K562 (cell line): ENCODE measurements around the gene CLTB. TPM values are rescaled to one million over a fixed set of nuclear protein-coding genes. Genes with fewer than 3 reads are reported as not detected.
A peak's percentile ranks its signal among the peaks of the same experiment; 100 is the strongest.

Source experiments
- CTBP1 ChIP-seq: fragments of 450-650 bp; IDR thresholded peaks from 2 replicates; pipeline ENCODE4 v1.6.1; 2016; ENCODE audit warnings: borderline replicate concordance
- DACH1 ChIP-seq: fragments of 450-650 bp; IDR thresholded peaks from 2 replicates; pipeline ENCODE4 v1.6.1; 2018; ENCODE audit not compliant: partially characterized antibody
- E2F3 ChIP-seq: fragments of 250-450 bp; sonication (Bioruptor Pico); IDR thresholded peaks from 2 replicates; pipeline ENCODE4 v1.4.0; 2020; ENCODE audit warnings: mild to moderate bottlenecking
- FOXJ3 ChIP-seq: sonication (generic); formaldehyde crosslinking; IDR thresholded peaks from 2 replicates; pipeline ENCODE4 v1.4.0; 2020; ENCODE audit warnings: mild to moderate bottlenecking, missing genetic modification reagents
- IFI16 ChIP-seq: fragments of 250-450 bp; sonication (Bioruptor Pico); IDR thresholded peaks from 2 replicates; pipeline ENCODE4 v2.1.2; 2022; ENCODE audit warnings: mild to moderate bottlenecking, inconsistent platforms
- ILK ChIP-seq: fragments of 450-650 bp; IDR thresholded peaks from 2 replicates; pipeline ENCODE4 v1.6.1; 2016; ENCODE audit warnings: missing genetic modification characterization, low read depth, mild to moderate bottlenecking, missing compliant biosample characterization, moderate library complexity, borderline replicate concordance
- KHSRP ChIP-seq: fragments of 450-650 bp; IDR thresholded peaks from 2 replicates; pipeline ENCODE4 v1.6.1; 2017
- KLF6 ChIP-seq: fragments of 250-450 bp; sonication (Bioruptor Pico); IDR thresholded peaks from 2 replicates; pipeline ENCODE4 v1.4.0; 2020; ENCODE audit warnings: mild to moderate bottlenecking, moderate library complexity, borderline replicate concordance
- MTA3 ChIP-seq: fragments of 450-650 bp; formaldehyde crosslinking; IDR thresholded peaks from 2 replicates; pipeline ENCODE4 v1.6.1; 2017; ENCODE audit warnings: mild to moderate bottlenecking, borderline replicate concordance
- NFE2L1 ChIP-seq: fragments of 450-650 bp; IDR thresholded peaks from 2 replicates; pipeline ENCODE4 v1.6.1; 2016; ENCODE audit warnings: missing genetic modification characterization, low read depth, mild to moderate bottlenecking, missing compliant biosample characterization, moderate library complexity, borderline replicate concordance
- NRF1 ChIP-seq, 2 experiments: fragments of 450-650 bp; IDR thresholded peaks in 1 of 2; conservative IDR thresholded peaks in 1 of 2; 2 replicates each; pipeline ENCODE4 v1.6.1; 2014; ENCODE audit warnings: mild to moderate bottlenecking in 2 of 2
- POLR2B ChIP-seq: fragments of 450-650 bp; IDR thresholded peaks from 2 replicates; pipeline ENCODE4 v1.6.1; 2018; ENCODE audit warnings: low read depth; ENCODE audit not compliant: partially characterized antibody
- SIX5 ChIP-seq, 2 experiments: IDR thresholded peaks; 2 replicates each; pipeline ENCODE4 v1.6.1; 2011; ENCODE audit warnings: low read length in 2 of 2, borderline replicate concordance in 1 of 2, low read depth in 1 of 2, mild to moderate bottlenecking in 1 of 2, moderate library complexity in 1 of 2; ENCODE audit not compliant: insufficient read depth in 1 of 2
- TFAP4 ChIP-seq: sonication (generic); formaldehyde crosslinking; IDR thresholded peaks from 2 replicates; pipeline ENCODE4 v1.8.0; 2022; ENCODE audit warnings: missing genetic modification reagents, mild to moderate bottlenecking, moderate library complexity, borderline replicate concordance
- ZFP1 ChIP-seq: fragments of 450-650 bp; formaldehyde crosslinking; IDR thresholded peaks from 2 replicates; pipeline ENCODE4 v1.4.0; 2020; ENCODE audit warnings: mild to moderate bottlenecking, mixed read lengths
- ZNF3 ChIP-seq: fragments of 250-450 bp; sonication (Bioruptor Pico); IDR thresholded peaks from 2 replicates; pipeline ENCODE4 v1.5.0; 2021; ENCODE audit warnings: mild to moderate bottlenecking, moderate library complexity
- polyA plus RNA-seq, 8 experiments: library from polyadenylated mRNA; depleted of rRNA in 4 of 8; stranded (reverse) in 5 of 8; unstranded in 3 of 8; fragments of >200 nt; fragmentation: Nextera tagmentation in 2 of 8; fragmentation: Illumina TruSeq in 1 of 8; extraction: Ambion mirVana in 2 of 8; extraction: Trizol in 1 of 8; gene quantifications; 2 replicates each; pipeline versions ENCODE4 v1.2.1 to v1.2.3, GENCODE V29; 2011 to 2014; ENCODE audit warnings: inconsistent platforms in 1 of 8, missing spikeins in 1 of 8
- total RNA-seq, 7 experiments: library from RNA; depleted of rRNA in 6 of 7; stranded (reverse); fragments of >200 nt in 6 of 7; fragmentation: Illumina TruSeq in 2 of 7; extraction: Trizol in 2 of 7; gene quantifications; 2 replicates each; pipeline versions ENCODE4 v1.2.1 to v1.2.3, GENCODE V29; 2011 to 2021; ENCODE audit warnings: low replicate concordance in 1 of 7
- TF ChIP-seq, protein P1 (sequence below), 2 experiments: fragments of 450-650 bp in 1 of 2; sonication (generic) in 1 of 2; formaldehyde crosslinking in 1 of 2; IDR thresholded peaks; 2 replicates each; pipeline versions ENCODE4 v1.7.1 to v1.9.0; 2016 to 2022; ENCODE audit warnings: inconsistent platforms in 1 of 2, mild to moderate bottlenecking in 1 of 2, missing genetic modification reagents in 1 of 2

The CLTB gene
- total and polyA plus RNA-seq, 9 of the 15 experiments (the other 6 are each of a cell fraction or from before 2014, with no cell fraction given) = 1.8 to 117 (median 39.0) TPM

DNA sequence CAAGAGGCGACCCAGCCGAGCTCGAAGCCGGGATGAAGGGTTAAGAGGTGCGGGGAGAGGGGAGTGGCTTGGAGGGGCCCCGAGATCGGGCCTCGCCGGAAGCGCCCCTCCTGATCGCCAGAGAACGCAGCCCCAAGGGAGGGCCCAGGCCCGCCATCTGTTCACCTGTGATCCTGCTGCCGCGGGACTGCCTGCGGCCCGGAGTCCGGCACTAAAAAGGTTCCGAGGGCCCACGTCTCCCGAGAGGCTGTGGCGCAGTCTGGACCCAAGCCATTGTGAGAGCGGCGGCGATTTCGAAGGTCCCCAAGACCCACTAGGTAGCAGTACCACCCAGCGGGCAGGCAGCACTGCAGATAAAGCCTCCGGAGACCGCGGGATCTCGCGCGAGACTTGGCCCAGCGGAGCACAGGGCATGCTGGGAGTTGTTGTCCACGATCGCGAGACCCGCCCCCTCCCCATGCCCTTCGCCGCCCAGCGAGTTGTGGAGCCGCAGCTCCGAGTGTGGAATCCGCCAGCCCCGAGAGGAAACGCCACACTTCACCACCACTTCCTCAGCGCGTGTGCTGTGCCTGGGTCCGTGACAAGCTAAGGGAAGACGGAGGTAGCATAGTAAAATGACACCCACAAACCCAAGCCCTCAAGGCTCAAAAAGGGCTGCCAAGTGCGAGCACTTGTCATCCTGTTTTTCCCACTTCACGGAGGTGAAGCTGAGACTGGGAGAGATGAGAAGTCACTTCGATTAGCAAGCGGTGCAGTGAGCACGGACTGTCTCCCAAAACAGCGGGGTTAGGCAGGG lies 54.7 kb downstream of the CLTB start, which contains the start of gene KIAA1191 (continued):
- TF ChIP-seq TFAP4 (CRISPR knock-in tag) (peak; percentile 89), CTBP1 (peak; percentile 40; the same call in 1 of the 2 replicates), KHSRP (no peak), DACH1 (peak; percentile 23), NFE2L1 (tag) (no peak), KLF6 (CRISPR knock-in tag) (peak; percentile 46; the same call in 1 of the 2 replicates), FOXJ3 (CRISPR knock-in tag) (no peak), NRF1 (conservative IDR thresholded peaks at IDR 0.05 in 1 of 2, IDR thresholded peaks at IDR 0.05 in 1 of 2) (peak; percentile 42 to 60), POLR2B (peak; percentile 83), E2F3 (CRISPR knock-in tag) (peak; percentile 76; the same call in 1 of the 2 replicates), ZFP1 (CRISPR knock-in tag) (no peak), SIX5 (IDR thresholded peaks at IDR 0.05; ENCODE audit: borderline replicate concordance in 1 of 2, insufficient read depth in 1 of 2, low read depth in 1 of 2, low read length in 2 of 2) (peak; percentile 61 to 77; a peak in 3 of 4 replicates), ZNF3 (CRISPR knock-in tag) (peak; percentile 49; the same call in 1 of the 2 replicates), MTA3 (peak; percentile 77), IFI16 (CRISPR knock-in tag) (no peak), ILK (tag) (no peak)
- TF ChIP-seq, protein P1, sequence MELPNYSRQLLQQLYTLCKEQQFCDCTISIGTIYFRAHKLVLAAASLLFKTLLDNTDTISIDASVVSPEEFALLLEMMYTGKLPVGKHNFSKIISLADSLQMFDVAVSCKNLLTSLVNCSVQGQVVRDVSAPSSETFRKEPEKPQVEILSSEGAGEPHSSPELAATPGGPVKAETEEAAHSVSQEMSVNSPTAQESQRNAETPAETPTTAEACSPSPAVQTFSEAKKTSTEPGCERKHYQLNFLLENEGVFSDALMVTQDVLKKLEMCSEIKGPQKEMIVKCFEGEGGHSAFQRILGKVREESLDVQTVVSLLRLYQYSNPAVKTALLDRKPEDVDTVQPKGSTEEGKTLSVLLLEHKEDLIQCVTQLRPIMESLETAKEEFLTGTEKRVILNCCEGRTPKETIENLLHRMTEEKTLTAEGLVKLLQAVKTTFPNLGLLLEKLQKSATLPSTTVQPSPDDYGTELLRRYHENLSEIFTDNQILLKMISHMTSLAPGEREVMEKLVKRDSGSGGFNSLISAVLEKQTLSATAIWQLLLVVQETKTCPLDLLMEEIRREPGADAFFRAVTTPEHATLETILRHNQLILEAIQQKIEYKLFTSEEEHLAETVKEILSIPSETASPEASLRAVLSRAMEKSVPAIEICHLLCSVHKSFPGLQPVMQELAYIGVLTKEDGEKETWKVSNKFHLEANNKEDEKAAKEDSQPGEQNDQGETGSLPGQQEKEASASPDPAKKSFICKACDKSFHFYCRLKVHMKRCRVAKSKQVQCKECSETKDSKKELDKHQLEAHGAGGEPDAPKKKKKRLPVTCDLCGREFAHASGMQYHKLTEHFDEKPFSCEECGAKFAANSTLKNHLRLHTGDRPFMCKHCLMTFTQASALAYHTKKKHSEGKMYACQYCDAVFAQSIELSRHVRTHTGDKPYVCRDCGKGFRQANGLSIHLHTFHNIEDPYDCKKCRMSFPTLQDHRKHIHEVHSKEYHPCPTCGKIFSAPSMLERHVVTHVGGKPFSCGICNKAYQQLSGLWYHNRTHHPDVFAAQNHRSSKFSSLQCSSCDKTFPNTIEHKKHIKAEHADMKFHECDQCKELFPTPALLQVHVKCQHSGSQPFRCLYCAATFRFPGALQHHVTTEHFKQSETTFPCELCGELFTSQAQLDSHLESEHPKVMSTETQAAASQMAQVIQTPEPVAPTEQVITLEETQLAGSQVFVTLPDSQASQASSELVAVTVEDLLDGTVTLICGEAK (IDR thresholded peaks at IDR 0.05) = peak; percentile 12; the same call in 1 of the 2 replicates
- TF ChIP-seq, protein P1 (CRISPR knock-in tag; IDR thresholded peaks at IDR 0.05) = no peak
